Neural progenitor cell (in vitro differentiated cells): ENCODE results near the gene GRP.

Experiments
- EZH2 ChIP-seq: fragments of 200-600 bp; sonication (generic); IDR thresholded peaks from 2 replicates; pipeline ENCODE4 v1.6.1; 2017; ENCODE audit warnings: antibody characterized with exemption, mild to moderate bottlenecking, moderate library complexity
- EZH2phosphoT487 ChIP-seq: fragments of 200-600 bp; sonication (generic); IDR thresholded peaks from 2 replicates; pipeline ENCODE4 v1.6.1; 2017; ENCODE audit warnings: antibody characterized with exemption

DNA sequence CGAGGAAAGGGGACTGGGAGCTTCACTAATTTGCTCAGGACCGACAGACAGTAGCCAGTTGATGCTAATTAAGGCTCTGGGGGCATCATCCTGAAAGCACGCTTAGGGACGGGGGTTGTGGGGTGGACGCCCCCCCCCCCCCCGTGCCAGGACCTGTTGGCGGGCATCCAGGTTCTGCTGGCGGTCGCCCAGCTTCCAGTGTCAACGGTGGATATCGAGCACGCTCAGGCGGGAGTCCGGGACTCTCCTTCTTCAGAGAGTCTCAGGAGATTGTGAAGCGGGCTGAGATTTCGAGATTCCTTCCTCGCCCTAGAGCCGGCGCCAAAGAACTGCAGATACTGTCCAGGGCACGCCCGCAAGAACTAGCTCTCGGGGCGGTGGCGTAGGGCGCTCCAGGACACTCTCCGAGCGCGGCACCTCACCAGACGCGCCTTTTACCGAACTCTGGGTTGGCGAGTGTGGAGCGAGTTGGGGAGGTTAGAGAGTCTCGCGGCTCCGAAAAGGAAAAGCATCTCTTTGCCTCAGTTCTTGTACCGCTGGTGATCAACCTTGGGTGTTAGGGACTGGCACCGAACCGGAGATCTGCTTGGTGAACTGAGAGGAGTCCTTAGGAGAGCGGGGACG, 47.7 kb downstream of the GRP start:
- TF ChIP-seq EZH2 (peak; percentile 8), EZH2phosphoT487 (no peak)
